Liver (tissue), 9 donors: Measurements from ENCODE around the gene CLEC18A. TPM values are rescaled to one million over a fixed set of nuclear protein-coding genes. Genes with fewer than 3 reads are reported as not detected.

Source experiments
- DNase-seq: peaks from one replicate; pipeline ENCODE4 v3.0.0-alpha.2; 2017; ENCODE audit warnings: low spot score
- H3K27ac ChIP-seq, 2 donors: one replicate each; pipeline ENCODE4 v1.7.0; 2013; ENCODE audit warnings: inconsistent platforms in 2 of 2, low read length in 2 of 2, control low read depth in 1 of 2, low read depth in 1 of 2, mild to moderate bottlenecking in 1 of 2
- H3K27me3 ChIP-seq, 4 donors: one replicate each; pipeline versions ENCODE4 v1.6.1 to v1.7.0; 2013; ENCODE audit warnings: low read length in 3 of 4, inconsistent platforms in 1 of 4, mild to moderate bottlenecking in 1 of 4, moderate library complexity in 1 of 4; ENCODE audit not compliant: control insufficient read depth in 4 of 4, insufficient read depth in 4 of 4
- H3K36me3 ChIP-seq, 4 donors: one replicate each; pipeline versions ENCODE4 v1.6.1 to v1.7.0; 2013; ENCODE audit warnings: low read length in 3 of 4, mild to moderate bottlenecking in 3 of 4, low read depth in 1 of 4, moderate library complexity in 1 of 4; ENCODE audit not compliant: control insufficient read depth in 4 of 4, insufficient read depth in 3 of 4
- H3K4me1 ChIP-seq, 4 donors: one replicate each; pipeline versions ENCODE4 v1.6.1 to v1.7.0; 2013; ENCODE audit warnings: low read length in 3 of 4, mild to moderate bottlenecking in 3 of 4, moderate library complexity in 1 of 4; ENCODE audit not compliant: control insufficient read depth in 4 of 4, insufficient read depth in 4 of 4
- H3K4me3 ChIP-seq, 3 donors: one replicate each; pipeline versions ENCODE4 v1.6.1 to v1.7.0; 2013; ENCODE audit warnings: low read length in 3 of 3, control low read depth in 1 of 3, low read depth in 1 of 3, mild to moderate bottlenecking in 1 of 3
- H3K9ac ChIP-seq, 2 donors: one replicate each; pipeline ENCODE4 v1.7.0; 2013; ENCODE audit warnings: low read length in 2 of 2, mild to moderate bottlenecking in 2 of 2, moderate library complexity in 2 of 2, control low read depth in 1 of 2, low read depth in 1 of 2
- H3K9me3 ChIP-seq, 4 donors: one replicate each; pipeline versions ENCODE4 v1.6.1 to v1.7.0; 2013; ENCODE audit warnings: low read length in 3 of 4; ENCODE audit not compliant: control insufficient read depth in 4 of 4
- EGR1 ChIP-seq, 2 donors: IDR thresholded peaks; 2 replicates each; pipeline ENCODE4 v1.6.1; 2016 to 2018; ENCODE audit warnings: antibody characterized with exemption in 2 of 2, low read depth in 2 of 2
- FOXA1 ChIP-seq: IDR thresholded peaks from 2 replicates; pipeline ENCODE4 v1.6.1; 2016; ENCODE audit warnings: antibody characterized with exemption
- FOXA2 ChIP-seq: IDR thresholded peaks from 2 replicates; pipeline ENCODE4 v1.6.1; 2016; ENCODE audit warnings: antibody characterized with exemption
- GABPA ChIP-seq, 2 donors: IDR thresholded peaks in 1 of 2; conservative IDR thresholded peaks in 1 of 2; 2 replicates each; pipeline ENCODE4 v1.6.1; 2016; ENCODE audit warnings: antibody characterized with exemption in 2 of 2, mild to moderate bottlenecking in 1 of 2, moderate library complexity in 1 of 2
- HNF4A ChIP-seq, 2 donors: conservative IDR thresholded peaks; 2 replicates each; pipeline ENCODE4 v1.6.1; 2016; ENCODE audit warnings: antibody characterized with exemption in 2 of 2, mild to moderate bottlenecking in 2 of 2
- HNF4G ChIP-seq: IDR thresholded peaks from 2 replicates; pipeline ENCODE4 v1.6.1; 2016; ENCODE audit warnings: antibody characterized with exemption
- JUND ChIP-seq, 2 donors: IDR thresholded peaks; 2 replicates each; pipeline ENCODE4 v1.6.1; 2016; ENCODE audit warnings: antibody characterized with exemption in 2 of 2
- NR2F2 ChIP-seq: IDR thresholded peaks from 2 replicates; pipeline ENCODE4 v1.6.1; 2016; ENCODE audit warnings: antibody characterized with exemption
- RAD21 ChIP-seq, 2 donors: IDR thresholded peaks; 2 replicates each; pipeline ENCODE4 v1.6.1; 2016; ENCODE audit warnings: antibody characterized with exemption in 2 of 2, mild to moderate bottlenecking in 2 of 2
- RXRA ChIP-seq, 2 donors: IDR thresholded peaks; 2 replicates each; pipeline ENCODE4 v1.6.1; 2017 to 2018; ENCODE audit warnings: antibody characterized with exemption in 2 of 2, mild to moderate bottlenecking in 1 of 2
- SP1 ChIP-seq: IDR thresholded peaks from 2 replicates; pipeline ENCODE4 v1.6.1; 2018; ENCODE audit warnings: antibody characterized with exemption, mild to moderate bottlenecking
- YY1 ChIP-seq: IDR thresholded peaks from 2 replicates; pipeline ENCODE4 v1.6.1; 2016; ENCODE audit warnings: antibody characterized with exemption, mild to moderate bottlenecking
- WGBS: extraction: QIAGEN DNeasy Blood & Tissue Kit; methylation state at CpG from one replicate; pipeline ENCODE4 v1.1.7; 2013; 5-methylcytosine and 5-hydroxymethylcytosine counted together
- polyA plus RNA-seq, 2 donors: library from polyadenylated mRNA; stranded (reverse) in 1 of 2; unstranded in 1 of 2; fragments of 200-250 nt in 1 of 2; fragments of >200 nt in 1 of 2; fragmentation: Nextera tagmentation in 1 of 2; extraction: Ambion mirVana in 1 of 2; gene quantifications; one replicate each; pipeline versions ENCODE4 v1.2.1 to v1.2.3, GENCODE V29; 2013 to 2015
- total RNA-seq, 2 donors: library from RNA; depleted of rRNA; stranded (reverse); fragments of >200 nt; gene quantifications; one replicate each; pipeline ENCODE4 v1.2.3, GENCODE V29; 2014
- TF ChIP-seq, protein P1 (sequence below): IDR thresholded peaks from 2 replicates; pipeline ENCODE4 v1.6.1; 2016; ENCODE audit warnings: antibody characterized with exemption
- TF ChIP-seq, protein P2 (sequence below): IDR thresholded peaks from 2 replicates; pipeline ENCODE4 v1.6.1; 2016; ENCODE audit warnings: antibody characterized with exemption
- TF ChIP-seq, protein P3 (sequence below): fragments of 150-350 bp; IDR thresholded peaks from 2 replicates; pipeline ENCODE4 v1.5.1; 2017; ENCODE audit warnings: improper control_type of control experiment, low read depth, low read length; ENCODE audit not compliant: missing input control
- TF ChIP-seq, protein P4 (sequence below): IDR thresholded peaks from 2 replicates; pipeline ENCODE4 v1.6.1; 2016; ENCODE audit warnings: antibody characterized with exemption
- donor health status: healthy.
- donor health status: healthy.
- donor health status: healthy.
- donor health status: healthy.
- donor health status: healthy.

The CLEC18A gene
- total and polyA plus RNA-seq, 4 donors = 0.05 to 1.0 (median 0.24) TPM

DNA sequence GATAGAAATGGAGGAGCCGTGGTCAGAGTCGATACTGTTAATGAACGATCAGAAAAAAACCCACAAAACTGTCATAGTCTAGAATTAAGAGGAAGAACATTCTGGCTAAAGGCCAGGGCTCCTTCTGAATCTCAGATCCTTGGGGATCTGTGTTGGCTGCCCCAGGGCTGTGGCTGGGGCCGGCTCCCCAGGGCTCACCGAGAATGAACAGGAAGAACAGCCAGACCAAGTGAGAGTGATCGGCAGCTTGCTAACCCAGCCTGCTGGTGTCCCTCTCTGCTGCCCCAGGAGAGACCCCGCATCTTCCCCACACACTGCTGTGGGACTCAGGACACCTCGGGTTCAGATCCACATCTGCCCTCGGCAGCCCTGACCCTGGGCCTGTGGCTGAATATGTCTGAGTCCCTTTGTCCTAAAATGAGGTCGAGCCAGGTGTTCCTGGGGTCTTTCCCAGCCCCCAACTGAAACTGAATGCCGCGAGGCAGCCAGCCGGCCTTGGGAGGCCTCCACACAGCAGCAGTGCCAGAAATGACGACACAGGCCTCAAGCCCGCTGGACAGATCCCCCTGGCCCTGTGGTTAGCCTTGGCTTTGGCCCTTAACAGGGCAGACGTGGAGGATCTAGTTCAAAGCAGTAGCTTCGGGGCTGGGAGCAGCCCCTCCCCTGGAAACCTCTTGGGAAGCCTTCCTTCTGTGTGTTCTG, 23.9 kb upstream of the CLEC18A start (continued):
- TF ChIP-seq, protein P1, sequence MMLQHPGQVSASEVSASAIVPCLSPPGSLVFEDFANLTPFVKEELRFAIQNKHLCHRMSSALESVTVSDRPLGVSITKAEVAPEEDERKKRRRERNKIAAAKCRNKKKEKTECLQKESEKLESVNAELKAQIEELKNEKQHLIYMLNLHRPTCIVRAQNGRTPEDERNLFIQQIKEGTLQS = no peak
- TF ChIP-seq HNF4A (conservative IDR thresholded peaks at IDR 0.05) = no peak

DNA sequence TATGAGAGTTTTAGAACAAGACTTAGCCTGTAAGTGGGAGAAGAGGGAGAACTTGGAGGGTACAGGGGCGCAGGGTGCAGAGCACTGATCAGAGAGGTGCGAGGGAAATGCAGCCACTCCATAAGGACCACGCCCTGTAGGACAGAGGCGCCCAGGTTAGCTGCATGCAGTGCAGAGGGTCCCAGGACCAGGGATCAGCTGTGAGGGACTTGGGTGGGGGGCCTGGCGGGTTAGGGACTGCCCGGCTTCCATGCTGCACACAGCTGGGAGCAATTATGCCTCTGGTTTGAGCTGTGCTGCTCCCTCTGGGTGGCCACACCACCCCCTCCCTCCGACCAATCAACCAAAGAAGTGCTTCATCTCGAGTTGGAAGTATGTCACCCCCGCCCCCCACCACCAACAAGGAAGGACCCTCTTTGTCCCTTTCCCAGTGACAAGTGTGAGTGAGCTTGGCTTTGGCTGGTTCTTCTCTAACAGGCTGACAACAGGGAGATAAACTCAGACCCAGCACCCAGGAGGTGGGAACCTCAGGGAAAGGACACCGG, 22.2 kb upstream of the CLEC18A start:
- DNase-seq = no peak
- no peak overlapping the region for H3K27ac ChIP-seq
- H3K27me3 ChIP-seq = no peaks in the 10 kb centered on the region
- H3K4me3 ChIP-seq = no peak overlapping the region
- TF ChIP-seq GABPA (IDR thresholded peaks at IDR 0.05 in 1 of 2, conservative IDR thresholded peaks at IDR 0.05 in 1 of 2) (no peak), FOXA2 (no peak), RXRA (IDR thresholded peaks at IDR 0.05) (no peak), JUND (IDR thresholded peaks at IDR 0.05) (no peak), RAD21 (IDR thresholded peaks at IDR 0.05) (no peak), NR2F2 (no peak)
- TF ChIP-seq, protein P2, sequence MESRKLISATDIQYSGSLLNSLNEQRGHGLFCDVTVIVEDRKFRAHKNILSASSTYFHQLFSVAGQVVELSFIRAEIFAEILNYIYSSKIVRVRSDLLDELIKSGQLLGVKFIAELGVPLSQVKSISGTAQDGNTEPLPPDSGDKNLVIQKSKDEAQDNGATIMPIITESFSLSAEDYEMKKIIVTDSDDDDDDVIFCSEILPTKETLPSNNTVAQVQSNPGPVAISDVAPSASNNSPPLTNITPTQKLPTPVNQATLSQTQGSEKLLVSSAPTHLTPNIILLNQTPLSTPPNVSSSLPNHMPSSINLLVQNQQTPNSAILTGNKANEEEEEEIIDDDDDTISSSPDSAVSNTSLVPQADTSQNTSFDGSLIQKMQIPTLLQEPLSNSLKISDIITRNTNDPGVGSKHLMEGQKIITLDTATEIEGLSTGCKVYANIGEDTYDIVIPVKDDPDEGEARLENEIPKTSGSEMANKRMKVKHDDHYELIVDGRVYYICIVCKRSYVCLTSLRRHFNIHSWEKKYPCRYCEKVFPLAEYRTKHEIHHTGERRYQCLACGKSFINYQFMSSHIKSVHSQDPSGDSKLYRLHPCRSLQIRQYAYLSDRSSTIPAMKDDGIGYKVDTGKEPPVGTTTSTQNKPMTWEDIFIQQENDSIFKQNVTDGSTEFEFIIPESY = no peak
- TF ChIP-seq, protein P1 = no peak
- H3K36me3 ChIP-seq = peaks cover 2 to 32% (median 6%) of the 10 kb centered on the region in 4 donors
- 96% methylated on average over 10 of the region's 10 CpGs for WGBS
- no peak overlapping the region for H3K9ac ChIP-seq
- H3K9me3 ChIP-seq = no peaks in the 10 kb centered on the region
- H3K4me1 ChIP-seq = no peaks in the 10 kb centered on the region

DNA sequence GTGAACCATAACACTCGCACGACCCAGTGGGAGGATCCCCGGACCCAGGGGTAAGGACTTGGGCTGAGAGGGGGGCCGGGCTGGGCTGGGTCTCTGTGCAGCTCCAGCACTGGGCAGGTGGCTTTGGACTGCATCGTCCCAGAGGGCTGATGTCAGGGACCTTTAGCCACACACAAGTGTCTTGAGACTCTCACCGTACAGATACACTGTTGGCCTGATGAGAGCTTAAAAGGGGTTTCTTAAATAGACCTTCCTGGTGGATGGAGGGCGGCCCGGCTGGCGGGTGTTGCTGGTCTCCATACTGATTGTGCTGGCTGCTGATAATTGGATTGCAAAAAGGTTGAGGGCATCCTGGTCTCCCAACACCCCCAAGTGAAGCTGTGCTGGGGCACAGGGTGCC, 21.7 kb upstream of the CLEC18A start:
- Histone ChIP-seq H3K27ac (no peak overlapping the region), H3K9me3 (no peaks in the 10 kb centered on the region), H3K36me3 (peaks cover 4 to 38% (median 7%) of the 10 kb centered on the region in 4 donors), H3K9ac (no peak overlapping the region), H3K27me3 (no peaks in the 10 kb centered on the region), H3K4me1 (no peaks in the 10 kb centered on the region), H3K4me3 (no peak overlapping the region)
- TF ChIP-seq GABPA (IDR thresholded peaks at IDR 0.05 in 1 of 2, conservative IDR thresholded peaks at IDR 0.05 in 1 of 2) = no peak
- TF ChIP-seq FOXA1 = no peak
- TF ChIP-seq FOXA2 = no peak
- TF ChIP-seq NR2F2 = no peak
- no peak for TF ChIP-seq HNF4G
- TF ChIP-seq, protein P3, sequence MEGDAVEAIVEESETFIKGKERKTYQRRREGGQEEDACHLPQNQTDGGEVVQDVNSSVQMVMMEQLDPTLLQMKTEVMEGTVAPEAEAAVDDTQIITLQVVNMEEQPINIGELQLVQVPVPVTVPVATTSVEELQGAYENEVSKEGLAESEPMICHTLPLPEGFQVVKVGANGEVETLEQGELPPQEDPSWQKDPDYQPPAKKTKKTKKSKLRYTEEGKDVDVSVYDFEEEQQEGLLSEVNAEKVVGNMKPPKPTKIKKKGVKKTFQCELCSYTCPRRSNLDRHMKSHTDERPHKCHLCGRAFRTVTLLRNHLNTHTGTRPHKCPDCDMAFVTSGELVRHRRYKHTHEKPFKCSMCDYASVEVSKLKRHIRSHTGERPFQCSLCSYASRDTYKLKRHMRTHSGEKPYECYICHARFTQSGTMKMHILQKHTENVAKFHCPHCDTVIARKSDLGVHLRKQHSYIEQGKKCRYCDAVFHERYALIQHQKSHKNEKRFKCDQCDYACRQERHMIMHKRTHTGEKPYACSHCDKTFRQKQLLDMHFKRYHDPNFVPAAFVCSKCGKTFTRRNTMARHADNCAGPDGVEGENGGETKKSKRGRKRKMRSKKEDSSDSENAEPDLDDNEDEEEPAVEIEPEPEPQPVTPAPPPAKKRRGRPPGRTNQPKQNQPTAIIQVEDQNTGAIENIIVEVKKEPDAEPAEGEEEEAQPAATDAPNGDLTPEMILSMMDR = no peak
- TF ChIP-seq, protein P4, sequence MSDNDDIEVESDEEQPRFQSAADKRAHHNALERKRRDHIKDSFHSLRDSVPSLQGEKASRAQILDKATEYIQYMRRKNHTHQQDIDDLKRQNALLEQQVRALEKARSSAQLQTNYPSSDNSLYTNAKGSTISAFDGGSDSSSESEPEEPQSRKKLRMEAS = no peak
- TF ChIP-seq EGR1 (IDR thresholded peaks at IDR 0.05; ENCODE audit: low read depth in 2 of 2) = no peak
- TF ChIP-seq YY1 = no peak
- no peak for TF ChIP-seq SP1
- TF ChIP-seq, protein P2 = no peak
- DNase-seq = no peak
- 97% methylated on average over 9 of the region's 9 CpGs for WGBS
